Measurements from ENCODE around the gene TUG1.

Gene TUG1

GRCh38 chr22:30947816-30948454, 21.1 kb upstream of the TUG1 start:
- DNase-seq = peak; percentile 5

GRCh38 chr22:30948930-30949342, 20.1 kb upstream of the TUG1 start:
- DNase-seq = peak; percentile 1

- no peak for DNase-seq
Measured at GRCh38 chr22:30949934-30950660, 19.0 kb upstream of the TUG1 start.

- no peak for DNase-seq
Measured at GRCh38 chr22:30953206-30953605, 15.9 kb upstream of the TUG1 start.

GRCh38 chr22:30955153-30955552, 13.9 kb upstream of the TUG1 start:
- DNase-seq = no peak

- DNase-seq = no peak
Measured at GRCh38 chr22:30964858-30965257, 4.2 kb upstream of the TUG1 start.

- DNase-seq = peak; percentile 73
Measured at GRCh38 chr22:30968015-30968923, 796 bp upstream of the TUG1 start, which contains the start of gene MORC2. MORC2 (minus strand) TSS chr22:30968774; CDS start chr22:30967889, 885 bp downstream.

- peak; percentile 41 for DNase-seq
Measured at GRCh38 chr22:30969532-30970355, 679 bp downstream of the TUG1 start.

GRCh38 chr22:30970356-30970746, 1.3 kb downstream of the TUG1 start:
- no peak for DNase-seq

- no peak for DNase-seq
Measured at GRCh38 chr22:30978304-30978962, 9.4 kb downstream of the TUG1 start.

- no peak for DNase-seq
Measured at GRCh38 chr22:30979932-30980331, 10.9 kb downstream of the TUG1 start.

- no peak for DNase-seq
Measured at GRCh38 chr22:30982512-30982911, 13.4 kb downstream of the TUG1 start.

- peak; percentile 47 for DNase-seq
Measured at GRCh38 chr22:30984317-30984716, 15.3 kb downstream of the TUG1 start.

GRCh38 chr22:30985561-30986208, 16.6 kb downstream of the TUG1 start:
- DNase-seq = peak; percentile 28

GRCh38 chr22:30989474-30989873, 20.4 kb downstream of the TUG1 start:
- no peak for DNase-seq

- DNase-seq = no peak
Measured at GRCh38 chr22:30990690-30991089, 21.6 kb downstream of the TUG1 start.

GRCh38 chr22:30992565-30992964, 23.5 kb downstream of the TUG1 start:
- no peak for DNase-seq

- DNase-seq = no peak
Measured at GRCh38 chr22:30994960-30995359, 25.9 kb downstream of the TUG1 start.

- no peak for DNase-seq
Measured at GRCh38 chr22:30996462-30996861, 27.4 kb downstream of the TUG1 start.

GRCh38 chr22:30998329-30998728, 29.3 kb downstream of the TUG1 start:
- DNase-seq = peak; percentile 1

- no peak for DNase-seq
Measured at GRCh38 chr22:31001124-31001770, 32.2 kb downstream of the TUG1 start.

All from DMS53 (cell line).